ENCODE results near the gene TBC1D16.

Gene TBC1D16

DNA sequence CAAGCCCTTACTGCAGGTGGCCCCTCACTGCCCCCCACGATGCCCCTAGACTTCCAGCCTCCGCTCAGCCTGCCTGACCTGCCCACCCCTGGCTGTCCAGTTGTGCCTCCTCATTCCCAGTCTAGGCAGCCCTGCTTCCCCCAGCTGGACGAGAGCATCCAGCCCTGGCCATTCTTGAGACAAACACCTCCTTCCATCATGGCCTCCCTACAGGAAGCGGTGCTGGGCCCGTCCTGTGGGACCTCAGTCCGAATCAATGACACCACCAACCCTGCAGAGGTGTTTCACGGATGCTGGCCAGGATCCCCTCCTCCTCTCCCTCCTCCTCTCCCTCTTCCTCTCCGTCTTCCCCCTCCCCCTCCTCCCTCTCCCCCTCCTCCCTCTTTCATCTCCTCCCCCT, 29.0 kb upstream of the TBC1D16 start:
- Histone ChIP-seq H3K79me2 (ENCODE audit: insufficient read depth, low read length) (no peaks in the 10 kb centered on the region), H3K4me1 (ENCODE audit: insufficient read depth, low read length, poor library complexity, severe bottlenecking) (no peaks in the 10 kb centered on the region), H3K9ac (ENCODE audit: low read depth, low read length, poor library complexity, severe bottlenecking) (no peak overlapping the region), H3K36me3 (ENCODE audit: insufficient read depth, low read length) (no peaks in the 10 kb centered on the region), H3K4me3 (ENCODE audit: low read length, poor library complexity, severe bottlenecking) (no peak overlapping the region), H2AFZ (ENCODE audit: low read length) (no peak overlapping the region), H4K20me1 (ENCODE audit: insufficient read depth, low read length, poor library complexity, severe bottlenecking) (no peaks in the 10 kb centered on the region), H3K9me2 (replicated peaks; ENCODE audit: low read depth, low read length) (no peaks in the 10 kb centered on the region), H3F3A (ENCODE audit: low read depth) (no peaks in the 10 kb centered on the region), H3K9me3 (ENCODE audit: insufficient read depth, low read depth, low read length) (no peaks in the 10 kb centered on the region), H3K4me2 (ENCODE audit: low read depth, low read length, poor library complexity, severe bottlenecking) (no peak overlapping the region), H3K27me3 (ENCODE audit: insufficient read depth, low read length, poor library complexity, severe bottlenecking) (no peaks in the 10 kb centered on the region)
- no peak for TF ChIP-seq EZH2phosphoT487 (IDR thresholded peaks at IDR 0.05; ENCODE audit: borderline replicate concordance)
- TF ChIP-seq, protein P1, sequence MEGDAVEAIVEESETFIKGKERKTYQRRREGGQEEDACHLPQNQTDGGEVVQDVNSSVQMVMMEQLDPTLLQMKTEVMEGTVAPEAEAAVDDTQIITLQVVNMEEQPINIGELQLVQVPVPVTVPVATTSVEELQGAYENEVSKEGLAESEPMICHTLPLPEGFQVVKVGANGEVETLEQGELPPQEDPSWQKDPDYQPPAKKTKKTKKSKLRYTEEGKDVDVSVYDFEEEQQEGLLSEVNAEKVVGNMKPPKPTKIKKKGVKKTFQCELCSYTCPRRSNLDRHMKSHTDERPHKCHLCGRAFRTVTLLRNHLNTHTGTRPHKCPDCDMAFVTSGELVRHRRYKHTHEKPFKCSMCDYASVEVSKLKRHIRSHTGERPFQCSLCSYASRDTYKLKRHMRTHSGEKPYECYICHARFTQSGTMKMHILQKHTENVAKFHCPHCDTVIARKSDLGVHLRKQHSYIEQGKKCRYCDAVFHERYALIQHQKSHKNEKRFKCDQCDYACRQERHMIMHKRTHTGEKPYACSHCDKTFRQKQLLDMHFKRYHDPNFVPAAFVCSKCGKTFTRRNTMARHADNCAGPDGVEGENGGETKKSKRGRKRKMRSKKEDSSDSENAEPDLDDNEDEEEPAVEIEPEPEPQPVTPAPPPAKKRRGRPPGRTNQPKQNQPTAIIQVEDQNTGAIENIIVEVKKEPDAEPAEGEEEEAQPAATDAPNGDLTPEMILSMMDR (conservative IDR thresholded peaks at IDR 0.05; ENCODE audit: low read length) = no peak

DNA sequence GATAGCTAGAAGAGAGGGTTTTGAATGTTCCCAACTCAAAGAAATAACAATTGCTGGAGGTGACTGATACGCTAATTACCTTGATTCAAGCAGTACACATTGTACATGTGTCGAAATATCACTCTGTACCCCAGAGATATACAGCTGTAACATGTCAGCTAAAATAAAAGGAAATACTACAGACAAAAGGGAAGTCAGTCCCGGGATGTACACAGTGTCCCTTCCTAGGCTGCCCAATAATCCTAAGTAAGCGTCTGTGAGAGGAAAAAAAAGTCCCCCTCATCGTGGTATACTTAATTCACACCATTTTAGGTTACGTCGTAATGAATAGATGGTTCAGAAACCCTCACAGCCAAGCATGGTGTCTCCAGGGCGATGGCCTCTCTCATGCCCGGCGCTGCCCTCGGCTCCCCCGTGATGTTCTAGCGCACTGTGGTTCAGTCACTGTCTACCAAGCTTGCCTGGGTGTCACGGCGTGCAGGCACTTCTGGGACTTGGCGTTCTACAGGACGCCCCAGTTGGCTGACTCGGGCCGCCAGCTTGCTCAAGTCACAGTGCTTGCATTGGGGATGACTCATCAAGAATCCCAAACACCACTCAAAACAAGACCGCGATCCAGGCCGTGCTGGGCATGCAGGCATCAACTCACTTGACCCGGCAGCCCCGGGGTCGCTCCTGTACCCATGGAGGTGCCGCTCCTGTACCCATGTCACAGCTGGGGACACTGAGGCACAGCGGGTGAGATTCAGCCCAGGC, 28.3 kb upstream of the TBC1D16 start:
- Histone ChIP-seq H3K4me2 (ENCODE audit: low read depth, low read length, poor library complexity, severe bottlenecking) (no peak overlapping the region), H3K36me3 (ENCODE audit: insufficient read depth, low read length) (no peaks in the 10 kb centered on the region), H2AFZ (ENCODE audit: low read length) (no peak overlapping the region), H3K79me2 (ENCODE audit: insufficient read depth, low read length) (no peaks in the 10 kb centered on the region), H3K9ac (ENCODE audit: low read depth, low read length, poor library complexity, severe bottlenecking) (no peak overlapping the region), H4K20me1 (ENCODE audit: insufficient read depth, low read length, poor library complexity, severe bottlenecking) (no peaks in the 10 kb centered on the region), H3F3A (ENCODE audit: low read depth) (no peaks in the 10 kb centered on the region), H3K9me3 (ENCODE audit: insufficient read depth, low read depth, low read length) (no peaks in the 10 kb centered on the region), H3K4me3 (ENCODE audit: low read length, poor library complexity, severe bottlenecking) (no peak overlapping the region), H3K27me3 (ENCODE audit: insufficient read depth, low read length, poor library complexity, severe bottlenecking) (no peaks in the 10 kb centered on the region), H3K9me2 (replicated peaks; ENCODE audit: low read depth, low read length) (no peaks in the 10 kb centered on the region), H3K4me1 (ENCODE audit: insufficient read depth, low read length, poor library complexity, severe bottlenecking) (no peaks in the 10 kb centered on the region)
- no peak for TF ChIP-seq EZH2phosphoT487 (IDR thresholded peaks at IDR 0.05; ENCODE audit: borderline replicate concordance)
- TF ChIP-seq, protein P1 (conservative IDR thresholded peaks at IDR 0.05; ENCODE audit: low read length) = no peak

DNA sequence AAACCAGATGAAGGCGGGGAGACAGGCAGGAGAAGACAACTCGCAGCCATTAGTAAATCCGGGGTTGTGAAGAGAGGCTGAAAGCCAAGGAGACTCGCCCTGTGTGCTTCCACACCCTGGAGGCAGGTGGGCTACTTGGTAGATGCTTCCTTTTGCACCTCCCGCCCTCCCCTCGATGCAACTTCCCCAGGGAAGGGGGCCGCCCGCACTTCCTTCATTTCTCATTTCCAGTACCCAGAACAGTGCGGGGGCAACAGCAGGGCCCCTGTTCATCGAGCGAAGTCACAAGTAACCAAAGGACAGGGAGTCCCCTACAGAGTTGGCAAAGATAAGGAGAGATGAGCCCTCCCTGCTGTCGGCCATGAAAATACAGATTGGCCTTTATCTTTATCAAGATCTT, 25.7 kb upstream of the TBC1D16 start:
- Histone ChIP-seq H3K79me2 (ENCODE audit: insufficient read depth, low read length) (no peaks in the 10 kb centered on the region), H3K27me3 (ENCODE audit: insufficient read depth, low read length, poor library complexity, severe bottlenecking) (no peaks in the 10 kb centered on the region)

More for the DNA sequence above, 25.7 kb upstream of the TBC1D16 start:
- H3K9me2 ChIP-seq (replicated peaks; ENCODE audit: low read depth, low read length) = no peaks in the 10 kb centered on the region
- no peak for TF ChIP-seq EZH2phosphoT487 (IDR thresholded peaks at IDR 0.05; ENCODE audit: borderline replicate concordance)
- TF ChIP-seq, protein P1 (conservative IDR thresholded peaks at IDR 0.05; ENCODE audit: low read length) = no peak
- H3K4me3 ChIP-seq (ENCODE audit: low read length, poor library complexity, severe bottlenecking) = no peak overlapping the region
- no peaks in the 10 kb centered on the region for H4K20me1 ChIP-seq (ENCODE audit: insufficient read depth, low read length, poor library complexity, severe bottlenecking)
- H3K36me3 ChIP-seq (ENCODE audit: insufficient read depth, low read length) = no peaks in the 10 kb centered on the region
- H3K9me3 ChIP-seq (ENCODE audit: insufficient read depth, low read depth, low read length) = no peaks in the 10 kb centered on the region
- no peak overlapping the region for H2AFZ ChIP-seq (ENCODE audit: low read length)
- H3K9ac ChIP-seq (ENCODE audit: low read depth, low read length, poor library complexity, severe bottlenecking) = no peak overlapping the region
- no peak overlapping the region for H3K4me2 ChIP-seq (ENCODE audit: low read depth, low read length, poor library complexity, severe bottlenecking)
- no peaks in the 10 kb centered on the region for H3K4me1 ChIP-seq (ENCODE audit: insufficient read depth, low read length, poor library complexity, severe bottlenecking)
- H3F3A ChIP-seq (ENCODE audit: low read depth) = no peaks in the 10 kb centered on the region

All from Loucy (cell line).